ENCODE data around the gene KLRB1.

GRCh38 chr12:9634969-9635754, 27.4 kb upstream of the KLRB1 start:
- TF ChIP-seq CTCF (IDR thresholded peaks at IDR 0.05; ENCODE audit: insufficient read depth, low read length) (no peak), GABPA (IDR thresholded peaks at IDR 0.05; ENCODE audit: low read depth) (no peak)

All from HL-60 (cell line).